ENCODE measurements around the gene HHLA2. TPM values are rescaled to one million over a fixed set of nuclear protein-coding genes. Genes with fewer than 3 reads are reported as not detected.

Gene HHLA2
- total RNA-seq, 4 donors from 2014 or later, result not detected

- TF ChIP-seq CTCF (IDR thresholded peaks at IDR 0.05; ENCODE audit: low read depth), result no peak
Measured at GRCh38 chr3:108389372-108389771, 93.0 kb downstream of the HHLA2 start.

GRCh38 chr3:108391917-108392593 lies 95.7 kb downstream of the HHLA2 start:
- no peak for TF ChIP-seq CTCF (IDR thresholded peaks at IDR 0.05; ENCODE audit: low read depth)

GRCh38 chr3:108393128-108393900 lies 97.0 kb downstream of the HHLA2 start:
- no peak for TF ChIP-seq CTCF (IDR thresholded peaks at IDR 0.05; ENCODE audit: low read depth)

GRCh38 chr3:108394016-108394415 lies 97.7 kb downstream of the HHLA2 start:
- TF ChIP-seq CTCF (IDR thresholded peaks at IDR 0.05; ENCODE audit: low read depth), result no peak

- TF ChIP-seq CTCF (IDR thresholded peaks at IDR 0.05; ENCODE audit: low read depth), result no peak
Measured at GRCh38 chr3:108394563-108394962, 98.2 kb downstream of the HHLA2 start.

- TF ChIP-seq CTCF (IDR thresholded peaks at IDR 0.05; ENCODE audit: low read depth), result no peak
Measured at GRCh38 chr3:108396336-108396735, 100.0 kb downstream of the HHLA2 start.

- TF ChIP-seq CTCF (IDR thresholded peaks at IDR 0.05; ENCODE audit: low read depth), result no peak
Measured at GRCh38 chr3:108398510-108398909, 102.2 kb downstream of the HHLA2 start.
